ENCODE measurements around the gene POU2AF2. TPM values are rescaled to one million over a fixed set of nuclear protein-coding genes. Genes with fewer than 3 reads are reported as not detected.
A peak's percentile ranks its signal among the peaks of the same experiment; 100 is the strongest.

POU2AF2 gene
- polyA plus RNA-seq, 3 donors, result not detected

DNA sequence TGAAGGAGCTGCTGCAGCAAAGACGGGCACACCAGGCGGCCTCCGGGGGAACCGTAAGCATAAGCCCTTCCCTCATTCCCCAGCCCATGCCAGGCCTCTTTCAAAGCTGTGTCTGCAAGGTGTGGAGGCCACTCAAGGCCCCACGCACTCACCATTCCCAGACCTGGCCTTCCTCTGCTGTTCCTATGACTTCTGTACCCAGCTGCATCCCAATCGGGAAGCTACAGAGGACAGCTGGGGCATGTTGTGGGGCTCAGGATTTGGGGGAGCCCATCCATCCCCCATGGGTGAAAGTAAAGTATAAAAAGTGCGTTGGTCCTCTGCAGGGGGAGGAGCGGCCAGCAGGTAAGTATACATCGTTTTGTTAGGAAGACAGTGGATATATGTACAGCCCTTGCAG is 55.0 kb downstream of the POU2AF2 start:
- H2AFZ ChIP-seq (ENCODE audit: insufficient read depth, low read depth, low read length, poor library complexity, severe bottlenecking), result no peak overlapping the region
- H4K20me1 ChIP-seq (ENCODE audit: insufficient read depth, low read length), result no peaks in the 10 kb centered on the region
- Mint-ChIP-seq H3K36me3 (peaks cover 0 to 2% of the 10 kb centered on the region in 2 donors), H3K4me1 (peaks cover 1% of the 10 kb centered on the region), H3K27me3 (ENCODE audit: low read depth in 3 of 3) (peaks cover 31 to 59% (median 42%) of the 10 kb centered on the region in 3 donors), H3K9me3 (peaks cover 0 to 6% (median 0%) of the 10 kb centered on the region in 7 donors), H3K27ac (no peak overlapping the region), H3K4me3 (peak overlapping the region in 1 of 2 donors; percentile 72)
- H3K79me2 ChIP-seq (ENCODE audit: insufficient read depth, low read length), result no peaks in the 10 kb centered on the region
- no peaks in the 10 kb centered on the region for H3K36me3 ChIP-seq (replicated peaks in 1 of 2; ENCODE audit: control insufficient read depth in 1 of 2, insufficient read depth in 2 of 2, low read length in 2 of 2)
- intact Hi-C loops (cut with micrococcal nuclease), result no loop called here
- peaks cover 18 to 36% of the 10 kb centered on the region in 2 donors for H3K27me3 ChIP-seq (ENCODE audit: control insufficient read depth in 2 of 2, insufficient read depth in 2 of 2, low read length in 2 of 2)
- TF ChIP-seq, protein P1, sequence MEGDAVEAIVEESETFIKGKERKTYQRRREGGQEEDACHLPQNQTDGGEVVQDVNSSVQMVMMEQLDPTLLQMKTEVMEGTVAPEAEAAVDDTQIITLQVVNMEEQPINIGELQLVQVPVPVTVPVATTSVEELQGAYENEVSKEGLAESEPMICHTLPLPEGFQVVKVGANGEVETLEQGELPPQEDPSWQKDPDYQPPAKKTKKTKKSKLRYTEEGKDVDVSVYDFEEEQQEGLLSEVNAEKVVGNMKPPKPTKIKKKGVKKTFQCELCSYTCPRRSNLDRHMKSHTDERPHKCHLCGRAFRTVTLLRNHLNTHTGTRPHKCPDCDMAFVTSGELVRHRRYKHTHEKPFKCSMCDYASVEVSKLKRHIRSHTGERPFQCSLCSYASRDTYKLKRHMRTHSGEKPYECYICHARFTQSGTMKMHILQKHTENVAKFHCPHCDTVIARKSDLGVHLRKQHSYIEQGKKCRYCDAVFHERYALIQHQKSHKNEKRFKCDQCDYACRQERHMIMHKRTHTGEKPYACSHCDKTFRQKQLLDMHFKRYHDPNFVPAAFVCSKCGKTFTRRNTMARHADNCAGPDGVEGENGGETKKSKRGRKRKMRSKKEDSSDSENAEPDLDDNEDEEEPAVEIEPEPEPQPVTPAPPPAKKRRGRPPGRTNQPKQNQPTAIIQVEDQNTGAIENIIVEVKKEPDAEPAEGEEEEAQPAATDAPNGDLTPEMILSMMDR (IDR thresholded peaks at IDR 0.05), result no peak
- H3K9me3 ChIP-seq (replicated peaks in 1 of 2; ENCODE audit: control insufficient read depth in 1 of 2, insufficient read depth in 1 of 2, low read length in 2 of 2), result no peaks in the 10 kb centered on the region
- H3K4me1 ChIP-seq (ENCODE audit: control insufficient read depth in 1 of 2, insufficient read depth in 2 of 2, low read length in 2 of 2), result peaks cover 3 to 9% of the 10 kb centered on the region in 2 donors
- no peak overlapping the region for H3K4me2 ChIP-seq (replicated peaks; ENCODE audit: extremely low read depth, low read length, poor library complexity, severe bottlenecking)
- 98% methylated on average over 5 of the region's 9 CpGs for WGBS (ENCODE audit: insufficient coverage)
- DNase-seq, result no peak
- no peak overlapping the region for H3K4me3 ChIP-seq (replicated peaks in 1 of 3; ENCODE audit: low read depth in 2 of 3, low read length in 3 of 3)
- H3K9ac ChIP-seq (ENCODE audit: insufficient read depth, low read length, poor library complexity, severe bottlenecking), result no peak overlapping the region
- H3K27ac ChIP-seq (ENCODE audit: low read depth in 1 of 2, low read length in 2 of 2), result no peak overlapping the region

DNA sequence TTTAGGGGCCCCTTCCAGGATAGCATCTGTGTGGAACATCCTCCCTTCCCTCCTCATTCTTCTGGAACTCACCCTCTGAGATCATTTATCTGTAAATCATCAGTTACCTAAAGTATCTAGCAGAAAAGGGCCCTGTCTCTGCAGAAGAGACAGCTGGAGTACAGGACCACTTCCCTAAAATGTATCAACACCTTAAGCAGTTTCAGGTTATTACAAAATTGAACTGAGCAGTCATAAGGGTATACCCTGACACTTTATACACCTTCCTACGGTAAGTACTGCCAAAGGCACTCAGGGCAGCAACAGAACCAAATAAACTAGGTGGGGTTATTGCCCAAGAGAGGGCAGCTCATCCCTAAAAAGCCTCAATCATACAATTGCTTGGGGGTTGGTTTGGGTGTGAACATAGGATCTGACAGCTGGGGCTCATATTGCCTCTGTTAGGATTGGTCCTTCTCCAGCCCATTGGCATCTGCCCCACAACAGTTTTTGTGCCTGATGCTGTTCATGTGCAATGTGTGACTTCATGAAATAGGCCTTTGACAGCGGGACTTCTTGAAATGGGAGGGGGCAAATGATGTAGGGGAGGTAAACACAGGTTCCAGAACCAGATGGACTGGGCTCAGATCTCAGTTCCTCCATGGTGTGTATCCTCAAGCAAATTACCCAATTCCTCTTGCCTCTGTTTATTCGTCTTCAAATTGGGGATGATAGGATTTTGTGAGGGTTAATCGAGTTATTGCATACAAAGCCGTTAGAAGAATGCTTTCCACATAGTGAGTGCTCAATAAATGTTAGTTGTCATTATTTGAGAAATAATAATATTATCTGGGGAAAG is 55.7 kb downstream of the POU2AF2 start:
- Mint-ChIP-seq H3K36me3 (peaks cover 0 to 2% of the 10 kb centered on the region in 2 donors), H3K9me3 (peaks cover 0 to 6% (median 0%) of the 10 kb centered on the region in 7 donors), H3K4me3 (no peak overlapping the region), H3K27ac (no peak overlapping the region), H3K27me3 (ENCODE audit: low read depth in 3 of 3) (peaks cover 30 to 62% (median 41%) of the 10 kb centered on the region in 3 donors), H3K4me1 (peaks cover 1% of the 10 kb centered on the region)
- no CpG with 5 or more reads among the region's 5 CpGs for WGBS (ENCODE audit: insufficient coverage)
- Histone ChIP-seq H3K9ac (ENCODE audit: insufficient read depth, low read length, poor library complexity, severe bottlenecking) (no peak overlapping the region), H4K20me1 (ENCODE audit: insufficient read depth, low read length) (no peaks in the 10 kb centered on the region), H3K27me3 (ENCODE audit: control insufficient read depth in 2 of 2, insufficient read depth in 2 of 2, low read length in 2 of 2) (peaks cover 18 to 36% of the 10 kb centered on the region in 2 donors), H3K36me3 (replicated peaks in 1 of 2; ENCODE audit: control insufficient read depth in 1 of 2, insufficient read depth in 2 of 2, low read length in 2 of 2) (no peaks in the 10 kb centered on the region), H2AFZ (ENCODE audit: insufficient read depth, low read depth, low read length, poor library complexity, severe bottlenecking) (no peak overlapping the region), H3K4me1 (ENCODE audit: control insufficient read depth in 1 of 2, insufficient read depth in 2 of 2, low read length in 2 of 2) (peaks cover 3 to 9% of the 10 kb centered on the region in 2 donors), H3K27ac (ENCODE audit: low read depth in 1 of 2, low read length in 2 of 2) (no peak overlapping the region), H3K4me2 (replicated peaks; ENCODE audit: extremely low read depth, low read length, poor library complexity, severe bottlenecking) (no peak overlapping the region), H3K4me3 (replicated peaks in 1 of 3; ENCODE audit: low read depth in 2 of 3, low read length in 3 of 3) (no peak overlapping the region), H3K79me2 (ENCODE audit: insufficient read depth, low read length) (no peaks in the 10 kb centered on the region), H3K9me3 (replicated peaks in 1 of 2; ENCODE audit: control insufficient read depth in 1 of 2, insufficient read depth in 1 of 2, low read length in 2 of 2) (no peaks in the 10 kb centered on the region)
- TF ChIP-seq, protein P1 (IDR thresholded peaks at IDR 0.05), result no peak
- no peak for DNase-seq
- intact Hi-C loops (cut with micrococcal nuclease), result no loop called here

Data from CD14-positive monocyte (primary cell).